Measurements from ENCODE around the gene FLAD1. TPM values are rescaled to one million over a fixed set of nuclear protein-coding genes. Genes with fewer than 3 reads are reported as not detected.

Gene FLAD1
- total and polyA plus RNA-seq, 2 donors (not counting 1 experiment from before 2014, with no cell fraction given) = 11.8 to 24.9 TPM

DNA sequence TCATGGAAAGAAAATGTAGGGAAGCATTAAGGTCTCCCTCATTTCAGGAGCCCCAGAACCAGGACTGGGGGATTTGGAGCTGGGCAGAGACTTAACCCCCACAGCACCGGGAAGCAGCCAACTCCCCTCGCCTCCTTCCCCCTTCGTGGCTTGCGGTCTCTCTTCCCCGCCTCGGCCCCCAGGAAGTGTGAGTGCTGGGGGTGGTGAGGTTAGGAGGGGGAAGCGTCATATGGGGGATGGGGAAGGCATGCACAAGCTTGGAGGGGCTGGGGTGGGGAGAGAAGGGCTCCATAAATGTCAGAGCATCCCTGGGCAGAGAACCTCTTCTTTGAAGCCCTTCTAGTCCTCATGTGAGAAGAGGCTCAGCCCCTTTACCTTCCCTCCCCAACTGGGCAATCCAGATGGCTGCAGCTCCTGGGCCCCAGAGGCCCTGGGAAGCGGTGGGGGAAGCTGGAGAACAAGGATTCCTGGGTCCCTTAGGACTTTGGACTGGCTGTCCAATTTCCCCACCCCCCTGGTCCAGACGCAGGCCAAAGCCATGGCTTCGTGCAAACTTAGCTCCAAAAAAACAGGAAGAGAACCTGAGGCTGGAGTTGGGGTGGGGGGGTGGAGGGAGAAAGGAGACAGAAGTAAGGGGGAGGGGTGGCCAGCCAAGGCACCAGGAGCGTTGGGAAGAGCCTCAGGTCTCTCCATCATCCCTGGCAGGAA is 27.2 kb downstream of the FLAD1 start:
- H4K20me1 ChIP-seq (ENCODE audit: control insufficient read depth, extremely low read depth, insufficient read depth, low read length) = no peaks in the 10 kb centered on the region
- peaks cover 2% of the 10 kb centered on the region for H3K79me2 ChIP-seq (ENCODE audit: control insufficient read depth, insufficient read depth, low read length)
- H2AFZ ChIP-seq (ENCODE audit: low read length) = no peak overlapping the region
- no peak overlapping the region for H3K9ac ChIP-seq (ENCODE audit: insufficient read depth, low read length)
- peaks cover 4% of the 10 kb centered on the region for H3K4me1 ChIP-seq (ENCODE audit: control insufficient read depth, extremely low read depth, insufficient read depth, low read length)
- H3K4me3 ChIP-seq (replicated peaks in 1 of 4; ENCODE audit: control extremely low read depth in 1 of 4, insufficient read depth in 1 of 4, low read depth in 3 of 4, low read length in 4 of 4) = no peak overlapping the region
- TF ChIP-seq CTCF (conservative IDR thresholded peaks at IDR 0.05 in 1 of 2, IDR thresholded peaks at IDR 0.05 in 1 of 2; ENCODE audit: low read depth in 1 of 2, low read length in 2 of 2) (no peak), EZH2 (IDR thresholded peaks at IDR 0.05; ENCODE audit: low read length, missing control alignments) (no peak)
- no peak overlapping the region for H3K4me2 ChIP-seq (ENCODE audit: extremely low read depth, insufficient read depth, low read length)
- no peaks in the 10 kb centered on the region for H3K36me3 ChIP-seq (ENCODE audit: control insufficient read depth, insufficient read depth, low read length)
- H3K27ac ChIP-seq (ENCODE audit: insufficient read depth, low read length) = no peak overlapping the region
- DNase-seq (ENCODE audit: low read depth in 2 of 2) = no peak
- H3K9me3 ChIP-seq (ENCODE audit: control insufficient read depth, insufficient read depth, low read depth, low read length) = no peaks in the 10 kb centered on the region
- H3K27me3 ChIP-seq (ENCODE audit: control insufficient read depth, insufficient read depth, low read length) = no peaks in the 10 kb centered on the region

GRCh38 chr1:155011004-155011416 is 27.9 kb downstream of the FLAD1 start:
- H3K4me3 ChIP-seq (replicated peaks in 1 of 4; ENCODE audit: control extremely low read depth in 1 of 4, insufficient read depth in 1 of 4, low read depth in 3 of 4, low read length in 4 of 4) = no peak overlapping the region
- H3K36me3 ChIP-seq (ENCODE audit: control insufficient read depth, insufficient read depth, low read length) = peaks cover 3% of the 10 kb centered on the region
- H4K20me1 ChIP-seq (ENCODE audit: control insufficient read depth, extremely low read depth, insufficient read depth, low read length) = no peaks in the 10 kb centered on the region
- no peaks in the 10 kb centered on the region for H3K9me3 ChIP-seq (ENCODE audit: control insufficient read depth, insufficient read depth, low read depth, low read length)
- H3K27me3 ChIP-seq (ENCODE audit: control insufficient read depth, insufficient read depth, low read length) = no peaks in the 10 kb centered on the region
- H3K27ac ChIP-seq (ENCODE audit: insufficient read depth, low read length) = no peak overlapping the region
- H2AFZ ChIP-seq (ENCODE audit: low read length) = no peak overlapping the region
- H3K79me2 ChIP-seq (ENCODE audit: control insufficient read depth, insufficient read depth, low read length) = peaks cover 2% of the 10 kb centered on the region
- no peak overlapping the region for H3K4me2 ChIP-seq (ENCODE audit: extremely low read depth, insufficient read depth, low read length)
- TF ChIP-seq CTCF (conservative IDR thresholded peaks at IDR 0.05 in 1 of 2, IDR thresholded peaks at IDR 0.05 in 1 of 2; ENCODE audit: low read depth in 1 of 2, low read length in 2 of 2) (no peak), EZH2 (IDR thresholded peaks at IDR 0.05; ENCODE audit: low read length, missing control alignments) (no peak)
- no peak overlapping the region for H3K9ac ChIP-seq (ENCODE audit: insufficient read depth, low read length)
- DNase-seq (ENCODE audit: low read depth in 2 of 2) = no peak
- H3K4me1 ChIP-seq (ENCODE audit: control insufficient read depth, extremely low read depth, insufficient read depth, low read length) = peaks cover 2% of the 10 kb centered on the region

- Histone ChIP-seq H3K9me3 (ENCODE audit: control insufficient read depth, insufficient read depth, low read depth, low read length) (no peaks in the 10 kb centered on the region), H3K79me2 (ENCODE audit: control insufficient read depth, insufficient read depth, low read length) (peaks cover 2% of the 10 kb centered on the region), H3K27me3 (ENCODE audit: control insufficient read depth, insufficient read depth, low read length) (no peaks in the 10 kb centered on the region), H3K9ac (ENCODE audit: insufficient read depth, low read length) (no peak overlapping the region), H2AFZ (ENCODE audit: low read length) (no peak overlapping the region), H3K4me3 (replicated peaks in 1 of 4; ENCODE audit: control extremely low read depth in 1 of 4, insufficient read depth in 1 of 4, low read depth in 3 of 4, low read length in 4 of 4) (no peak overlapping the region), H3K27ac (ENCODE audit: insufficient read depth, low read length) (no peak overlapping the region), H4K20me1 (ENCODE audit: control insufficient read depth, extremely low read depth, insufficient read depth, low read length) (no peaks in the 10 kb centered on the region), H3K4me2 (ENCODE audit: extremely low read depth, insufficient read depth, low read length) (no peak overlapping the region), H3K36me3 (ENCODE audit: control insufficient read depth, insufficient read depth, low read length) (peaks cover 6% of the 10 kb centered on the region), H3K4me1 (ENCODE audit: control insufficient read depth, extremely low read depth, insufficient read depth, low read length) (peaks cover 2% of the 10 kb centered on the region)
- no peak for DNase-seq (ENCODE audit: low read depth in 2 of 2)
- no peak for TF ChIP-seq EZH2 (IDR thresholded peaks at IDR 0.05; ENCODE audit: low read length, missing control alignments)
- no peak for TF ChIP-seq CTCF (conservative IDR thresholded peaks at IDR 0.05 in 1 of 2, IDR thresholded peaks at IDR 0.05 in 1 of 2; ENCODE audit: low read depth in 1 of 2, low read length in 2 of 2)
These were observed 28.4 kb downstream of the FLAD1 start for GRCh38 chr1:155011437-155012025.

All from fibroblast of lung (primary cell).